Stimulated activated CD4-positive, alpha-beta T cell treated with anti-CD3 and anti-CD28 coated beads, TNF-alpha, amount 100 ng/mL, for 1 hour (primary cell): ENCODE measurements around the gene GNG8.

ENCODE experiments used
- DNase-seq, 3 donors: peaks; one replicate each; pipeline ENCODE4 v3.0.0-alpha.2; 2020; ENCODE audit warnings: low read depth in 3 of 3, low spot score in 1 of 3

The GNG8 gene

DNA sequence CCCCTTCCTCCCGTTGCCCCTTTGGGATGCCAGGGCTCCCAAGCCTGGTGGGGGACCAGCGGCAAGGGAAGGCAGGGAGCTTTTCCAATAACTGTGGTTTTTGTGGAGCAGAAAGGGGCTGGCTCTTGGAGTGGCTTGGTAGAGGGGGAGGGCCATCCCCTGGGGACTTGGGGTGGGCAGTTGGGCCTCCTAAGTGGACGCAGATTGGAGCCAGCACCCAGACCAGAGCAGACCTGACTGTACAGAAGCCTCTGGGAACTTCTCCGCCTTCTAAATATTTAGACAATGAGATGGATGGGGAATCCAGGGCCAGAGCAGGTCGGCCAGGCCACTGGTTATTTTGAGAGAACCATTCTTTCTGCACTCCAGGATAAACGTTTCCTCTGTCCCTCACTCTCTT, 15.3 kb downstream of the GNG8 start:
- no peak for DNase-seq

DNA sequence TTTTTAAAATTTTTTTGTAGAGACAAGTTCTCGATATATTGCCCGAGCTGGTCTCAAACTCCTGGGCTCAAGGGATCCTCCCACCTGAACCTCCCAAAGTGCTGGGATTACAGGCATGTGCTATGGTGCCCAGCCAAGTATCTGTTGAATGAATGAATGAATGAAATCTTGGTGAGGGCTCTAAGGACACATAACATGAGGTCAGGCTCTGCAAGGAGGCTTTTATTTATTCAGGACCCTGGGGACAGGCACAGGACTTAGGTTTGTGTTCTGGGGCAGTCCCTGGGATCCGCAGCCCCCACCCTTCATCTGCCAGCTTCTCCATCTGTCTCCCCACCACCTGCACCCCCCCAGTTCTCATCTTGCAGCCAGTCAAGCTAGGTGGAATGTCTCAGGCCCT, 15.7 kb downstream of the GNG8 start:
- DNase-seq, result no peak

DNA sequence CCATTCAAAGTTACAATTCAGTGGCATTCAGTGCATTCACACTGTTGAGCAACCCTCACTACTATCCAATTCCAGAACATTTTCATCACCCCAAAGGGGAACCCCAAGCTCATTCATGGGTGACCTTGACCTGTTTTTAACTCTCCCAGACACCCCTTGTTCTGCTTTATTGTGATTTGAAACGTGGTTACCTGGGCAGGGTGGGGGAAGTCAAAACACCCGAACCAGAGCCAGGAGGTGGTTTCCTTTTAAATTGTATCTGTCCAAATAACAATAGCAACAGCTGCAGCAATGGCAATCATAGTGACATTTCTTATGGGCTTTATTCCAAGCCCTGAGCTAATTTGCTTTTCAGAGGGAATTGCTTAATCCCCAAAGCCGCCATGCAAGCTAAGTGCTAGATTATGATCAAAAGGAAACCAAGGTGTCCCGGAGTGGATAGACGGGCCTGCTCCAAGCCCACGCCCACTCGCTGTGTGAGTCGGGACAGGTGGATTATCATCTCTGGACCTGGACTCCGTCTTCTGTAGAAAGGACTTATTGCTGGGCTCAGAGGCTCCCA, 17.3 kb downstream of the GNG8 start:
- no peak for DNase-seq

DNA sequence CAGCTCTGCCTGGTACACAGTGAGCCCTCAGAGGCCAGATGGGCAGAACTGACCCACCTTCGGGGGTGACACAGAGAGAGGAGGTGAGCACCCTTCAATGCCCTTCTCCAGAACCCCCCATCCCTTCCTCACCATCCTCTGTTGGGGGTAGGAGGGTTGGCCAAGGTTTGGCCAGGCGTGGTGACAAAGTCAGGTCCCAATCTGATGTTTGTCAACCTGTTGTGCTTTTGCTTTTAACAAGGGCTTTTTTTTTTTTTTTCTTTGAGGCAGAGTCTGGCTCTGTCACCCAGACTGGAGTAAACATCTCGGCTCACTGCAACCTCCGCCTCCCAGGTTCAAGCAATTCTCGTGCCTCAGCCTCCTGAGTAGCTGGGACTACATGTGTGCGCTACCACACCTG, 18.4 kb downstream of the GNG8 start:
- DNase-seq, result no peak

DNA sequence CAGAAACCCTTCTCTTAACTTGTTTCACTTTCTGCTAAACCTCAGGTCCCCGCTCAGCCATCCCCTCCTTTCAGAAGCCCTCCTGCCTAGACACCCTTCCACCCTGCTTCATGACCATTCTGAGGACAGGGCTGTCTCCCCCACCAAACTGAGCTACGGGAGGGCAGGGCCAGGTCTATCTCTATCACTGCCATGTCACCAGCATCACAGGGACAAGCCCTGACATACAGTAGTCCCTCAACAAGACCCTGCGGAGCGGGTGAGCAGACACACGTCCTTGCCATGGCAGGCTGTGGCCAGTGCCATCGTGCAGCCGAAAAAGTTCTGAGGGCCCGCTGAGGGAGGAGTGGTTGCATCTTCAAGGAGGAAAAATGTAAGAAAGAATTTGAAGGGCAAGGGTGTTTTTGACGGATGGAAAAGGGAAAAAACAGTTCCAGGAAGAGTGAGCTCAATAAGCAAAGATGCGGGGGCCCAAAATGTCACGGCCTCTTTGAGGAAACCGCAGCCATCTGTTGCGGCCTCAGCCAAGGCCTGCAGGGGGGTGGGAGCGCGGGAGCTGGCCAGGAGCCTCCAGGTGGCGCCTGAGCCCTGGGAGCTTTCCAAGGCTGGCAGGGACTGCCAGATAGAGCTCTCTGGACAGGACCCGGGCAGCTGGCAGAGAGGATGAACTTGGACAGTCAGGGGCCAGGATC, 19.2 kb downstream of the GNG8 start:
- no peak for DNase-seq

DNA sequence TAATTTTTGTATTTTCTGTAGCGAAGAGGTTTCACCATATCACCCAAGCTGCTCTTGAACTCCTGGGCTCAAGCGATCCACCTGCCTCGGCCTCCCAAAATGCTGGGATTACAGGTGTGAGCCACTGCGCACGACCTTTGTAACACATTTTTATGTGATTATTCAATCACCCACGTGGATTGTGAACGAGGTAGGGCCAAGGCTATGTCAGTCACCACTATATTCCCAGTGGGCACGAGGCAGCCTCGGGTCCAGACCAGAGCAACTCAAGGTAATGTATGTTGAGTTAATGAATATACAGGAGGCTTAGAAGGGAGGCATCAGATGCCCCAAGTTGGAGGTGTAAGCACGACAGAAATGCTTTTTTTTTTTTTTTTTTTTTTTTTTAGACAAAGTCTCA, 20.0 kb downstream of the GNG8 start:
- no peak for DNase-seq

DNA sequence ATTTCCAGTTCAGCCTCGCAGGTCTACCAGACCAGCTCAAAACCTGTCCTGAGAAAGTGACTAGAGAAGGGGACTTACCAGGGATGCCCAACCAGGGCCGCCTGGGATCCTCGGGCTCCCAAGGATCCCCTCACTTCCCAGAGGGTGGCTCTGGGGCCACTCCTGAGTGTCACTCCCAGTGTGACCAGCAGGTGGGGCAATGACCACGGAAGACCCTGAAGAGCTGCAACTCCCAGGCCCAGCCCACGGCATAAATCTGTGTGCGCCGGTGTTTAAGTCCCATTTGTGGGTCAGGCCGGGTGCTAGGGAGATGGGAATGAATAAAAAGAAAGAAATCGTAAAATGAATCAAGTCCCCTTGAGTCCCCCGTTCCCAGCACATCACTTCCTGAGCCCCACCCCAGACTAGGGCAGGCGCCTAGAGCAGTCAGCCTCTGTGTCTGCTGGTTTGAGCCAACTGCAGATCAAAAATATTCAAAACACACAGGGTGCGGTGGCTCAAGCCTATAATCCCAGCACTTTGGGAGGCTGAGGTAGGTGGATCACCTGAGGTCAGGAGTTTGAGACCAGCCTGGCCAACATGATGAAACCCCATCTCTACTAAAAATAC, 21.8 kb downstream of the GNG8 start:
- DNase-seq, result peak; percentile 49 to 76 (median 53)

DNA sequence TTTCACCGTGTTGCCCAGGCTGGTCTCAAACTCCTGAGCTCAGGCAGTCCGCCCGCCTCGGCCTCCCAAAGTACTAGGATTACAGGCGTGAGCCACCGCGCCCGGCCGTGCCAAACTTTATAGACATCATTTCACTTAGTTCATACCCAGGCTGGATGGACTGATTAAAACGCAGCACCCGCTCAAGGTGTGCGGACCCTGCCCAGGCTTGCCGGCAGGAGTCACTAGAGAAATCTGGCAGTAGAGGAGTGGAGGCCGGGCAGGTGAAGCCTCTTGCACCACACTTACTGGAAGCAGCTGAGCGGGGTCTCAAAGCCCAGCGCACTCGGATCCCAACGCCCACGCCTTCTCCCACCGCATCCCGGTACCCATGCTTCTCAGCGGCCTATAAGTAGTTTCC, 22.5 kb downstream of the GNG8 start:
- DNase-seq, result no peak

DNA sequence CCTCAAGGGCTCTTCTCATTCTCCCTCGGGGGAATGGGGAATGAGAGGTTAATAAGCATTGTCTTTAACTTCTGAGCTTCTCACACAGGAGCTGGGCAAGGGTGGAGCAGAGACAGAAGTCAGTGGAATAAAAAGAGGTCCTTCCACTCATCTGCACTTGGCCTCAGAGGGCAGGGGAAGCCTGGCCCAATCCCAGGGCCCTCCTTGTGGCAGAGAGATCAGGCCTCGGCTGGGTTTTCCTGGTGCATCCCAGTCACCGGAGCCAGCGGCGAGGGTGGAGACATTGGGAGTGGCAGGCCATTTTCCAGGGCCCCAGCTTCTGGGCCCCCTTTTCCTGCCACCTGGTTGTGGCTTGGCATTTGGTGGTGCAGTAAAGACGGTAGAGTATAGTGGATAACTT, 24.2 kb downstream of the GNG8 start:
- DNase-seq, result no peak

DNA sequence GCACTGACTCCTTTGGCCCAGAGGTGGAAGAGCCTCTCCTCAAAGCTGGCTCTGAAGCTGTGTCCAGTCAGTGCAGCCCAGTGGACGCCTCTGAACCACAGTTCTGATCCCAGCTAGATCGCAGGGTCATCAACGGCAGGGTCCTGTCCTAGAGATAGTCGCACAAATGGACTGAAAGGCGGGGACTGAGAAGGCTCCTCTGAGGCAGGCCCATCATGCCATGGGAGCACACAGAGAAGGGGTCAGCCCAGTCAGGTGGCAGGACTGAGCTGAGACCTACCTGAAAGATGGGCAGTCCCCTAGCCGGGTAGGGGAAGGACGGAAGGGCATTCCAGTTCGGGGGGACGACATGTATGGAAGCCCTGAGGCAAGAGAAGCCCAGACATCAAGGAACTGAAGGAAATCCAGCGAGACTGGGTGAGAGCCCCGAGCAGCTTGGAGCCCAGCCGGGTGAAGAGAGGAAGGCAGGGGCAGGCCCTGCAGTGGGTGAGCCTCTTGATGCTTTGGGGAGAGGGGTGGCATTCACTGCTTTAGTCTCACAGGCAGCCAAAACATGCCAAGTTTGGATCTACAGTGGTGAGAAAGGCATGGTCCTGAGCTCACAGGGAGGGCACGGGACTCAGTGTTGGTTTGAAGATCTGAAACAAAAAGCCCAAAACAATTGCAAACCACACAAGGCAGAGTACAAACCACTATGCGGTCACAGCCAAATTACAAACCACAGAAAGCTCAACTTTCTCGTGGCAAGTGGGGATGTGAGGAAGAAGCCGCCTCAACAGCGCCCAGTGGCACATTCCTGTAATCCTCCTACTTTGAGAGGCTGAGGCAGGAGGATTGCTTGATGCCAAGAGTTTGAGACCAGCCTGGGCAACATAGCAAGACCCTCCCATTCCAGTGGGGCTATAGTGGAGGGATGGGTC, 24.9 kb downstream of the GNG8 start:
- DNase-seq, result no peak

DNA sequence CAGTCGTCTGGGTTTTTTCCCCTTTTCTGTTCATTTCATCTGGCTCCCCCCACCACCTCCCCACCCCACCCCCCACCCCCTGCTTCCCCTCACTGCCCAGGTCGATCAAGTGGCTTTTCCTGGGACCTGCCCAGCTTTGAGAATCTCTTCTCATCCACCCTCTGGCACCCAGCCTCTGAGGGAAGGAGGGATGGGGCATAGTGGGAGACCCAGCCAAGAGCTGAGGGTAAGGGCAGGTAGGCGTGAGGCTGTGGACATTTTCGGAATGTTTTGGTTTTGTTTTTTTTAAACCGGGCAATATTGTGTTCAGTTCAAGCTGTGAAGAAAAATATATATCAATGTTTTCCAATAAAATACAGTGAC, 25.6 kb downstream of the GNG8 start:
- no peak for DNase-seq

DNA sequence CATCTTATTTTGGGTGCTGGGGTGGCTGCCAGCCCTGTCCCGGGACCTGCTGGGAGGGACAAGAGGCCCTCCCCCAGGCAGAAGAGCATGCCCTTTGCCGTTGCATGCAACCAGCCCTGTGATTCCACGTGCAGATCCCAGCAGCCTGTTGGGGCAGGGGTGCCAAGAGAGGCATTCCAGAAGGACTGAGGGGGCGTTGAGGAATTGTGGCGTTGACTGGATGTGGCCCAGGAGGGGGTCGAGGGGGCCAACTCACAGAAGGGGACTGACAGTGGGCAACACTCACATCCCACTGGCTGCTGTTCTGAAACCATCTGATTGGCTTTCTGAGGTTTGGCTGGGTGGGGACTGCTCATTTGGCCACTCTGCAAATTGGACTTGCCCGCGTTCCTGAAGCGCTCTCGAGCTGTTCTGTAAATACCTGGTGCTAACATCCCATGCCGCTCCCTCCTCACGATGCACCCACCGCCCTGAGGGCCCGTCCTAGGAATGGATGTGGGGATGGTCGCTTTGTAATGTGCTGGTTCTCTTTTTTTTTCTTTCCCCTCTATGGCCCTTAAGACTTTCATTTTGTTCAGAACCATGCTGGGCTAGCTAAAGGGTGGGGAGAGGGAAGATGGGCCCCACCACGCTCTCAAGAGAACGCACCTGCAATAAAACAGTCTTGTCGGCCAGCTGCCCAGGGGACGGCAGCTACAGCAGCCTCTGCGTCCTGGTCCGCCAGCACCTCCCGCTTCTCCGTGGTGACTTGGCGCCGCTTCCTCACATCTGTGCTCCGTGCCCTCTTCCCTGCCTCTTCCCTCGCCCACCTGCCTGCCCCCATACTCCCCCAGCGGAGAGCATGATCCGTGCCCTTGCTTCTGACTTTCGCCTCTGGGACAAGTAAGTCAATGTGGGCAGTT, 26.2 kb downstream of the GNG8 start:
- DNase-seq, result no peak

DNA sequence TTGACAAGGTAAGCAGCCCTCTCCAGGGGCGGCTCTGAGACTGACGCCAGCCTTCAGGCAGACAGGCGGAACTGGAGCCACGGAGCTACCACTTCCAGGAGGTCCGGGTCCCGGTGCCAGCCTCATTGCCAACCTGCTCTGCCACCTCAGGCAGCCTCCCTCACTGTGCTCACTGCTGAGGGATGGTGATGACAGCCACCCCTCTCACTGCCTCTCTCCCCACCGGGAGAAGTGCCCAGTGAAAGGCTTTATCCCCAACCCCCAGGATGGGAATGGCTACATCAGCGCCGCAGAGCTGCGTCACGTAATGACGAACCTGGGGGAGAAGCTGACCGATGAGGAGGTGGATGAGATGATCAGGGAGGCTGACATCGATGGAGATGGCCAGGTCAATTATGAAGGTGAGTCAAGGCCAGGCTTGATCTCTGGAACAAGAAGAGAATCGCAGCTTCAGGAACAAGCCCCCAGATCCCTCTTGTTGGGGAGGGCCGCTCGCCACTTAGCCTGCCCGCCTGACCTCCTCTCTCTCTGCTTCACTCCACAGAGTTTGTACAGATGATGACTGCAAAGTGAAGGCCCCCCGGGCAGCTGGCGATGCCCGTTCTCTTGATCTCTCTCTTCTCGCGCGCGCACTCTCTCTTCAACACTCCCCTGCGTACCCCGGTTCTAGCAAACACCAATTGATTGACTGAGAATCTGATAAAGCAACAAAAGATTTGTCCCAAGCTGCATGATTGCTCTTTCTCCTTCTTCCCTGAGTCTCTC, 27.2 kb downstream of the GNG8 start:
- DNase-seq, result no peak

DNA sequence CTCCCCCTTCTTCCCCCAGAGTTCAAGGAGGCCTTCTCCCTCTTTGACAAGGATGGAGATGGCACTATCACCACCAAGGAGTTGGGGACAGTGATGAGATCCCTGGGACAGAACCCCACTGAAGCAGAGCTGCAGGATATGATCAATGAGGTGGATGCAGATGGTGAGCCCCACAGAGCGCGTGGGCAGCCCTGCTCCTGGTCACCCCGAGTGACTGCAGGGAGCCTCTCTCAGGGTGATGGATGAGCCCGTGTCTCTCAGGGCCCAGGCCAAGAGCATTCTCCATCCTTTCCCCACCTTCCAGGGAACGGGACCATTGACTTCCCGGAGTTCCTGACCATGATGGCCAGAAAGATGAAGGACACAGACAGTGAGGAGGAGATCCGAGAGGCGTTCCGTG, 27.8 kb downstream of the GNG8 start:
- DNase-seq, result no peak

DNA sequence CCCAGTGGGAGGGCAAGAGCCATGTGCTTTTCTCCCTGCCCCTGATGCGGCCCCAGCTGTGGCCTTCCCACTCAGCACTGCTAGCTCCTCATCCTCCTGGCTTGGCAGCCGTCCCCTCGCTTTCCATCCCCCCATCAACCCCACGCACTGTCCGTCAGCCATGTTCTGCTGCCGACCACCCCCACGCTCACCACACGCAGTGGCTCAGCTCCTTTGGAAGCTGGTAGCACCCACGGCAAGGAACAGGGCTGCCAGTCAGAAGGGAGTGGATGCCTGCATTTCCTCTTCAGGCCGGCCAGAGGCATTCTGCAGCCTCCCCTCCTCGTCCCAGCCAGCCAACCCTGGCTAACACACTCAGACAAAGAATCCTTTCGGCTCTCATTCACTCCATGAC, 28.6 kb downstream of the GNG8 start:
- no peak for DNase-seq

DNA sequence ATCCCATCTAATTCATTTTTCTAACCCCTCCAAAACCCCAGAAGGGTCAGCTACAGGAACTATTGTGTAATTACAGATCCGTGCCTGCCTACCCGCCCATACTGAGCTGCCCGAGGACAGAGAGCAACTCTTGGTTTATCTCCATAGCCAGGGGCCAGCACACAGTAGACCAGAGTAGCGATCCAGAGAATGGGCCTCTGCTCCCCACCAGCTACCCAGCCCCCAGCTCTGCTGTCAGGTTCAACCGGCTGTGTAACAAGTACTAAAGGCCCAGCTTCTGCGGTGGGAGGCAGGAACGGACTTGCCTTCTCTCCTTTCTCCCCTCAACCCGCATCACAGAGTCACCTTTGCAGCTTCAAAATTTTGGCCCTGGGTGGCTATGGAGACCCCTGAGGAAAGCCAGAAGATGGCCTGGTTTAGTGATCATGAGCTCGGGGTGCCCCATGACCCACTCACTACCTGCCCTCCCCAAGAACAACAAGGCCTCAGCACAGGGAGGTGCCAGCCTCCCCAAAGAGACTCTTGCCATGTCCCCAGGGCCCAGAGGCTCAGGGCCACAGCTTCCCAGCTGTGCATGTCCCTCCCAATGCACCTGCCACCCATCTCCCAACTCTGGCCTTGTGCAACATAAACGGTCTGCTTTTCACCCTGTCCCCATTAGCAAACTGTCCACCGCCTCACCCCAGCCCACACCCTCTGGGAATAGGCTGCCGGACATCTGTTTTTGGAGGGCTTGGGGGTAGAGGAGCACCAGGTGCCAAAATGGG, 29.1 kb downstream of the GNG8 start:
- no peak for DNase-seq

DNA sequence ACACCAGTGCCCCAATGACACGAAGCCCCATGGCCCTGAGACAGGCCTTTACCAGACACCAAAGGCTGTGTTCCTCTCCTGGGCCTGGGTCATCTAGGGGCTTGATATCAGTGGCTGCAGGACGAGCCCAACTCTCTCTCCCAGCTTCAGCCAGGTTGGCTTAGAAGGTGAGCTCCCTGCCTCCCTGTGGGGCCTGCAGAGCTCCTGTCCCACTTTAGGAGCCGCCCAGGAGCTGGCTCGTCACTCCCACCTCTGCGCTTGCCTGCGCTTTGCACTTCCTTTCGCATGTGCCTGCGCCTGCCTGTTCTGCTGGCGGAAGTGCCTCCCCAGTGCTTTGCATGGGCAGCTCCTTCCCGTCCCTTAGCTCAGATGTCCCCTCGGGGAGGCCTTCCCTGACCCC, 30.0 kb downstream of the GNG8 start:
- DNase-seq, result no peak

DNA sequence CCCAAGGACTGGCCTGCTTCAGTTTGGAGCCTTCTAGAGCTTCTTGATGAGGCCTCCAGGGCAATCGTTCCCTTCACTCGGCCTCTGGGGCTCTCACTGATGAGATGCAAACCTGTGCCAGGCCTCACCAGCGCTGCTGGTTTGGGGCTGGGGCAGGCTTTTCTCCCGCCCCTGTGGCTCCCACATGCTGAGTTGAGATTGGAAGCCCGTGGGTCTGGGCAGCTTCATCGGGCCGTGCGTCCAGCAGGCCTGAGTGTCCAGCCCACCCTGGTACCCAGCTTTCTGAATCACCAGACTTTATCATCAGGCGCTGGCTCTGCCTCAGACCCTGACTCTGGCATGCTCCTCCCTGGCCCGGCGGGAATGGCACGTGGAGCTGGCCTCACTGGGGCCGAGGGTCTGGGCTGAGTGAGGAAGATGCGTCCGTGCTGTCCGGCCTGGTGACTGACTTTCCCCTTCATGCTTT, 30.6 kb downstream of the GNG8 start:
- DNase-seq, result no peak

DNA sequence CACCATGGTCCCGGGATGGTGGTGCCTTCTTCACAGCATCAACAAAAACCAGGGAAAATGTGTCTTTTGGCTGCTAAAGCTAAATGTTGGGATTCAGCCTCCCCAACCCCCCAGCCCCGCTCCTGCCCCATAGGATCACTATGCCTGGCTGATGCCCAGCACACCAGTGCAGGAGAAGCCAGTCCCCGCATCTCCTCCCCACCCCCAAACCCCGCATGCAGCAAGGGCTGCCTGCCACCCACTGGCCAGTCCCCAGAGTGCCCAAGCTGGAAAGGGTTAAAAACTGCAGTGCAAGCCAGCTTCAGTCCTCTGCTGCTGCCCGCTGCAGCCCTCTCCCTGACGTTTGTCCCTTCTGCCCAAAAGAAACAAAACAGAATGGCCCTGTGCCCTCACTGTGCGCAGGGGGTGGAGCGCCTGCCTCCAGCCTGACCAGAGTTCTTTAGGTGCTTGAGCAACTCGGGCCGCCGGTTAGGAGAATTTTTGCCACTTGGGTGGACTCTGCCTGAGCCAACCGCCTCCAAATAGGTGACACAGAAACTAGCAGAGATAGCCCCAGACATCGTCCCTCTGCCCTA, 31.1 kb downstream of the GNG8 start:
- no peak for DNase-seq
